GM19455 (cell line): ENCODE results near the gene TEX12.
"Not testable (repeated sequence)": the region's sequence is repeated elsewhere in the genome, so short reads cannot be mapped to it uniquely, and the experiment has no call there.

Experiments used
- ATAC-seq: cut with Tn5 transposase; IDR thresholded peaks from one replicate; pipeline ENCODE4 v1.9.1; 2021; ENCODE audit not compliant: unreplicated experiment

Gene TEX12

GRCh38 chr11:112163875-112164685, 3.1 kb upstream of the TEX12 start, which contains the start of gene IL18:
TSS of gene IL18 (minus strand) at chr11:112164094. CDS start at chr11:112155053, 9,041 bp downstream.
- ATAC-seq = no peak

- no peak for ATAC-seq
Observed at GRCh38 chr11:112165049-112165448, 2.1 kb upstream of the TEX12 start.

DNA sequence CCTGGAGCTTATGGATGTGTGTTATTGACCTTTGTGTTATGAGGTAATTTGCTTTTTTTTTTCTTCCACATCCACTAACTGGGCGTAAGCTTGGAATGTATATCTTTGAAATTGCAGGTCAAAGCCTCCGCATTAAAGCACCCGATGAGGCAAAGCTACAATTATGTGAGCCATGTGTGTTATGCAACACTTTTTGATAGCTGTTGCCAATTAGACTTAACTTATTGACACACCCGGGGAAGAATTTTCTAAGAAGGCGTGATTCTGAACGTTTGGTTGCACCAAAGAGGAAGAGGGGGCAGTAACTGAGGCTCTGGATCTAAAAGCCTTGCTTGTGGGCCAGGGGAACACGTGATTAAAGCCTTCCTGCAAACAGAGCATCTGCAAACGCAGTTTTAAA, 610 bp upstream of the TEX12 start:
- ATAC-seq = no peak

DNA sequence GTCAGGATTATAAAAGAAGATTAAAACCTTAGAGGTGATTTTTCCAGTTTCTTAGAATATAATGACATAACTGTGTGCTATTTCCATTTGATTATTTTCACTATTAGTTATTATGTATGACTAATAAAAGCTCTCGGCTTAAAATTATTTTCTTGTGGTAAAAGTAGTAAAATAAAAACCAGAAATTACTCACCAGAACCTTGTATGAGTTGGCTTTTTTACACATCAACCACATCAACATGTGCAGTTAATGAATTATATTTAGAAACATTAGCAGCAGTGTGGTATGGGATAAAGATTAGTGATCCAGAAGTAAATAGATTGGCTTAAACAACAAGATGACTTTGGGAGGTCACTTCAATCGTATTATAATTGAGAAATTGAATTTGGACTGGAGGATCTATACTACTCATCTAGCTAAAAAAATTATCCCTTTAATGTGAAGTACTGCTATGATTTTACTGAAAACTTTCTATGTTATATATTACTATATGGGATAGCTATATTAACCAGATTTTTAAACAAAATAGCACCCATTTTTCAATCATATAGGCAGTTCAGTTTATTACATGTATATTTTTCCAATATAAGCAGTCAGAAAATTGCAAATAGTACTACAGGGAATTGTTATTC, 5.3 kb downstream of the TEX12 start:
- peak; percentile 58 for ATAC-seq

DNA sequence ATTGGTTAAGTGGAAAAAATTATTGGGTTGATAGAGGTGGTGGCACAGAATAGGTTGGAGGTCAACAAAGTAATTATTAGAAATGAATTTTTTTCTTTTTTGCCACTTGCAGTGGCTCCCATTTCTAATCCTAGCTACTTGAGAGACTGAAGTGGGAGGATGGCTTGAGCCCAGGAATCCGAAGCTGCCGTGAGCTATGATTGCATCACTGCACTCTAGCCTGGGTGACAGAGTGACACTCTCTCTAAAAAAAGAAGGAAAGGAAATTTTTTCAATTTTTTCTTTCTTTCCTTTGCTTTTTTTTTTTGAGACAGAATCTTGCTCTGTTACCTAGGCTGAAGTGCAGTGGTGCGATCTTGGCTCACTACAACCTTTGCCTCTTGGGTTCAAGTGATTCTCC, 6.0 kb downstream of the TEX12 start:
- no peak for ATAC-seq

DNA sequence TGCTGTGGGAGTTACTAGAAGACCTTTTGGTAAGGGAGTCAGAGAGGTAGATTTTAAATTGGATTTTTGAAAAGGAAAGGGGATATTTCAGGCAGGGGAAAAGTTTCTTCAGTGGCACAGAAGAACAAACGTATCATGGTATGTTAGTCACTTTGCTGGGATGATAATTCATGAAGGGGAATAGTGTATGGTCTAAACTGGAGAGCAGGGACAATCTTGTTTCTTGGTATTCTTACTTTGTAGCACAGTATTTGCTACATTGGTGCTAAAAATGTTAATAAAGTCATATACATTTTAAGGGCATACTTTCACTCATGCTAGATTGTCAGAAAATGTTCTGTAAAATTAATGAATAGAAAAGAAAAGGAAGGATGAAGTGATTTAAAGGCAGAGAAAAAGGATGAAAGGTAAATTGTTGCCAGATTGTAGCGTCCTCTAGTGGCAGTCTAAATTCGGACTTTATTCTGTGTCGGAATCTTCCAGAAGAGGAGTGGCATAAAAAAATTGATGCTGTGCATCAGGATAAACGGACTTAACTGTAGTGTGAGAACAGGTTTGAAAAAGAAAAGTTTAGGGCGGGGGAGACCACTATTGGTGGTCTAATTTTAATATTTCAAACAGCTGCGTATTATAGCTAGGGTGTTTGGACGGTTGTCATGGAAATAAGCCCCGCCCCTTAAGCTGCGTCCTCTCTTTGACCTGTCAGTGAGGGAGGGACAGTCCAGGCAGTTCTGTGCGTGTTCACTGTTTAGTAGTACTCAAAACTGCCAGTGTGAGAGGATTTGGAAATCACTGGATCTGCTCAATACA, 7.8 kb downstream of the TEX12 start, which contains the start of gene BCO2:
Gene BCO2 (plus strand): TSS at position 724 of the 810 bp plus-strand sequence. CDS start 90 bp downstream, outside the sequence.
- no peak for ATAC-seq

GRCh38 chr11:112175599-112175952, 8.4 kb downstream of the TEX12 start:
- ATAC-seq = no peak

- no peak for ATAC-seq
Observed at GRCh38 chr11:112176077-112176476, 8.9 kb downstream of the TEX12 start.

- no peak for ATAC-seq
Observed at GRCh38 chr11:112177589-112177988, 10.4 kb downstream of the TEX12 start.

GRCh38 chr11:112178428-112178827, 11.3 kb downstream of the TEX12 start:
- ATAC-seq = no peak

- no peak for ATAC-seq
Observed at GRCh38 chr11:112178936-112179335, 11.8 kb downstream of the TEX12 start.

DNA sequence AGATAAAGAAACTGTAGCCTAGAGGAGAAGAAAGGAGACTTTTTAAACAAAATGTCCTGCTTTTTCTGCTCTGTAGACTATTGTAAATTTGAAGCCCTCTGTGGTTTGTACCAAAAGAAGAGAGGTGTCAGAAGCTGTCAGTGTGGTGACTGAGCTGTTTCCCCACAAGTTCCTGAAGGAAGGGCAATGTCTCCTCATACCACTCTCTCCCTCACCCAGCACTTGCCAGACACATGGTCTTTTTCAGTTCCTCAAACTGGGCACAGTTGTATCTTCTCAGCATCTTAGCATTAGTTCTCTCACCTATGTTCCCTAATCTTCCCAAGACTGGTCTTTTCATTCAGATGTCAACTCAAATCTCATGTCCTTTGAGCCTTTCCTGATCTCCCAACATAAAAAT, 12.4 kb downstream of the TEX12 start:
- ATAC-seq = no peak

GRCh38 chr11:112182867-112183266, 15.7 kb downstream of the TEX12 start:
- no peak for ATAC-seq

DNA sequence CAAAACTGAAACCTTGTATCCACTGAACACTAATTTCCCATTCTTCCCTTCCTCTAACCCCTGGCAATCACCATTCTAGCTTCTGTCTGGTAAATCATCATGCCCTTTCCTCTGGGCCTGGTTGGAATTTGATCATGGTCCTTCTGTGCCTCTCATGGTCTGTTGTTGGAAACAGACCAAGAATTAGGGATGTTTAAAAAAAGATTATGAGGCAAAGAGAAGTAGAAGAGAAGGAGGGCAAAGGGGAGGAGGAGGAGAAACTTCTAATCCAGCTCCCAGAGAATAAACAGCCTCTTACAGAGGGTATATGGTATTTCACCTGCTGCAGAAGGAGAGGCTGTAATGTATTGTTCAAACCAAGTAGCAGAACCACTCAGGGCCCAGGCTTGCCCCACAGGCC, 18.7 kb downstream of the TEX12 start:
- ATAC-seq = no peak

DNA sequence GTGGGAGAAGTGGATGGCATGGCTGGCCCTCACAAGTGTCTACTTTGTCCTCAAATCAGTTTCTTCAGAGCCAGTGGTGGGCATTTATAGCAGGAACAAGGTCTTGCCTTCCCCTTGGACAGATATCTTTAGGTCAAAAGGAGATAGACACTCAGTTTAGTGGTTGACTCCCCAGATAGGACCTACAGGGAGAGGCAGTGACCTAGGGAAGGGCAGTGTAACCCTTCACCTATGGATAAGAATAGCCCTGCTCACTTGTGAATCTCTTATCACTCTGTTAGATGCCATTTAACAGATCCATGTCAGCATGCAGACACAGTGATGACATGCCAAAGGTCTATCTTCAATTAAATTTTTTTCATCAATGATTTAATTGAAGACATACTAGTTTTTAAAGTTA, 19.1 kb downstream of the TEX12 start:
- ATAC-seq = no peak

- ATAC-seq = not testable (repeated sequence)
Observed at GRCh38 chr11:112195113-112195512, 27.9 kb downstream of the TEX12 start.

- no peak for ATAC-seq
Observed at GRCh38 chr11:112195951-112196351, 28.8 kb downstream of the TEX12 start.

DNA sequence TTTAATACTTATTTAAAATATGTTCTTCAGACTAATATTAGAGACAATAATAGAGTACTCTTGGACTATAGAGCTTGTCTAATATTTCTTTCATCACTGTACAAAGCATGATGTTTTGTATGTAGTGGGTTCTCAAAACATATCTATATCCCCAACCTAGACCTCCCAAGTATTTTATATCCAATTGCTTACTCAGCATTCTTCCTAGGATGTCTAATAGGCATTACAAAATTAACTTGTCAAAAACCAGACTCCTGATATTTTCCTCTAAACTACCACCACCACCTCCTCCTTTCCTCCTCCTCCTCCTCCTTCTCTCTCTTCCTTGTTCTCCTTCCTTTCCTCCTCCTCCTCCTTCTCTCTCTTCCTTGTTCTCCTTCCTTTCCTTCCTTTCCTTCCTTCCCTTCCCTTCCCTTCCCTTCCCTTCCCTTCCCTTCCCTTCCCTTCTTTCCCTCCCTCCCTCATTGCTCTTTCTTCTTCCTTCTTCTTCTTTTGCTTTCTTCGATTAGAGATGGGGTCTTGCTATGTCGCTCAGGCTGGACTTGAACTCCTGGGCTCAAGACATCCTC, 29.4 kb downstream of the TEX12 start:
- ATAC-seq = no peak

- not testable (repeated sequence) for ATAC-seq
Observed at GRCh38 chr11:112199101-112199500, 31.9 kb downstream of the TEX12 start.

- ATAC-seq = no peak
Observed at GRCh38 chr11:112200252-112200651, 33.1 kb downstream of the TEX12 start.

GRCh38 chr11:112206071-112206470, 38.9 kb downstream of the TEX12 start:
- ATAC-seq = no peak
